GM10266 (cell line): Measurements from ENCODE around the gene OR2AT4.
"Not testable (repeated sequence)": the region's sequence is repeated elsewhere in the genome, so short reads cannot be mapped to it uniquely, and the experiment has no call there.

Experiments
- DNase-seq: peaks from one replicate; pipeline ENCODE4 v3.0.0; 2012; ENCODE audit errors: extremely low spot score
- TF ChIP-seq, protein P1 (sequence below): IDR thresholded peaks from 2 replicates; pipeline ENCODE4 v1.5.1; 2012; ENCODE audit warnings: mild to moderate bottlenecking, low read depth; ENCODE audit not compliant: control insufficient read depth, insufficient read depth; ENCODE audit errors: missing control alignments

Gene OR2AT4

DNA sequence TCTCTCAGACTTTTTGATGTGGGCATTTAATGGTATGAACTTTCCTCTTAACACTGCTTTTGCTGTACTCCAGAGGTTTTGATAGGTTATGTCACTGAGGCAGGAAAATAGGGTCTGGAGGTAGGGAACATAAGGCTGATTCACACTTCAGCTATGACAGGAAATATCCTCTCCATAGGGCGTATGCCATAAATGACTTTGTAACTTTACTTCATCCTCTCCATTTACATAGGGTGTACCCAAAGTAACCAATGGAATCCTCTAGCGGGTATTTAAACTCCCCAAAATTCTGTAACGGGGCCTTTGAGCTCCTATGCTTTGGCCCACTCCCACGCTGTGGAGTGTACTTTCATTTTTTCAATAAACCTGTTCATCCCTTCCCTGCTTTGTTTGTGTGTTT is 49.5 kb downstream of the OR2AT4 start:
- TF ChIP-seq, protein P1, sequence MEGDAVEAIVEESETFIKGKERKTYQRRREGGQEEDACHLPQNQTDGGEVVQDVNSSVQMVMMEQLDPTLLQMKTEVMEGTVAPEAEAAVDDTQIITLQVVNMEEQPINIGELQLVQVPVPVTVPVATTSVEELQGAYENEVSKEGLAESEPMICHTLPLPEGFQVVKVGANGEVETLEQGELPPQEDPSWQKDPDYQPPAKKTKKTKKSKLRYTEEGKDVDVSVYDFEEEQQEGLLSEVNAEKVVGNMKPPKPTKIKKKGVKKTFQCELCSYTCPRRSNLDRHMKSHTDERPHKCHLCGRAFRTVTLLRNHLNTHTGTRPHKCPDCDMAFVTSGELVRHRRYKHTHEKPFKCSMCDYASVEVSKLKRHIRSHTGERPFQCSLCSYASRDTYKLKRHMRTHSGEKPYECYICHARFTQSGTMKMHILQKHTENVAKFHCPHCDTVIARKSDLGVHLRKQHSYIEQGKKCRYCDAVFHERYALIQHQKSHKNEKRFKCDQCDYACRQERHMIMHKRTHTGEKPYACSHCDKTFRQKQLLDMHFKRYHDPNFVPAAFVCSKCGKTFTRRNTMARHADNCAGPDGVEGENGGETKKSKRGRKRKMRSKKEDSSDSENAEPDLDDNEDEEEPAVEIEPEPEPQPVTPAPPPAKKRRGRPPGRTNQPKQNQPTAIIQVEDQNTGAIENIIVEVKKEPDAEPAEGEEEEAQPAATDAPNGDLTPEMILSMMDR, result no peak
- DNase-seq, result no peak

DNA sequence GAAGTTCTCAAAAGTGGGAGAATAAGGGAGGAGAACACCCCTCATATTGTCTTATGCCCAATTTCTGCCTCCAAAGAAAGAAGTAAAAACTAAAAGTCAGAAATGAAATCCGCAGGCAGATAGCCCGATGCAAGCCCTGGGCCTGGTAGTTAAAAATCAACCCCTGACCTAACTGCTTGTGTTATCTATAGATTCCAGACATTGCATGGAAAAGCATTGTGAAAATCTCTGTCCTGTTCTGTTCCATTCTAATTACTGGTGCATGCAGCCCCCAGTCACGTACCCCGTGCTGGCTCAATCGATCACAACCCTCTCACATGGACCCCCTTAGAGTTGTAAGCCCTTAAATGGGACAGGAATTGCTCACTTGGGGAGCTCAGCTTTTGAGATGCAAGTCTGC is 50.0 kb downstream of the OR2AT4 start:
- not testable (repeated sequence) for DNase-seq

DNA sequence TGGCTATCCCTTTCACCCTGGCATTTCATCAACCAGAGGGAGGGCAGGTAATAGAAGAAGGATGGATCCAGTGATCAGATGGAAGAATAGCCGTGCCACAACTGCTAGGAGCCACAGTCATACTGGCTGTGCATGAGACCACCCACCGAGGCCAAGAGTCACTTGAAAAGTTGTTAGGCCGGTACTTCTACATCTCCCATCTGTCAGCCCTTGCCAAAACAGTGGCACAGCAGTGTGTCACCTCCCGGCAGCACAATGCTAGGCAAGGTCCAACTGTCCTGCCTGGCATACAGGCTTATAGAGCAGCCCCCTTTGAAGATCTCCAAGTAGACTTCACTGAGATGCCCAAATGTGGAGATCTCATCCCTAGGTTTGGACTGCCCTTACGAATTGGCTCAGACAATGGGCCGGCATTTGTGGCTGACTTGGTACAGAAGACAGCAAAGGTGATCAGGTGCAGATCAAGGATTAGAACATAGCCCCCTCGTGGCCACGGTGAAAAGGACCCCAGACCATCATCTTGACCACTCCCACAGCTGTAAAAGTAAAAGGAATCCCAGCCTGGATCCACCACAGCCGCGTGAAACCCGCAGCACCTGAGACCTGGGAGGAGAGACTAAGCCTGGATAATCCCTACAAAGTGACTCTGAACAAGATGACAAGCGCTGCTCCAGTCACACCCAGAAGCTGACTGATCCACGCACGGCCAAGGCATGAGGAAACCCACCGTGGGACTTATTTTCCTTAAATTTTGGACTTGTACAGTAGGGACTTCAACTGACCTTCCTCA is 52.1 kb downstream of the OR2AT4 start:
- not testable (repeated sequence) for DNase-seq

DNA sequence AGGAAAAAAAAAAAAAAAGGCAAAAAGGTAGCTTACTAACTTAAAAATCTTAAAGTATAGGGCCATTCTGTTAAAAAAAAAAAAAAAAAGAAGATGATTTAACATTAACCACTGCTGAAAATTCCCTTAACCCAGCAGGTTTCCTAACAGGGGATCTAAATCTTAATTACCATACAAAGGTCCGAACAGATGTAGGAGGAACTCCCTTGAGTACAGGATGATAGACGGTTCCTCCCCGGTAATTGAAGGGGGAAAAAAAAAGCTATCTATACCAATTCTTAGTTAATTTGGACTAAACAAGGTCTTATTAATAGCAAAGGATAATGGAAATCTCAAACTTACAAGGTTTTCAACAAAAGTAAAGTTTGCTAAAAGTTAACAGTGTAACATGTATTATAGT is 54.9 kb downstream of the OR2AT4 start:
- not testable (repeated sequence) for DNase-seq

DNA sequence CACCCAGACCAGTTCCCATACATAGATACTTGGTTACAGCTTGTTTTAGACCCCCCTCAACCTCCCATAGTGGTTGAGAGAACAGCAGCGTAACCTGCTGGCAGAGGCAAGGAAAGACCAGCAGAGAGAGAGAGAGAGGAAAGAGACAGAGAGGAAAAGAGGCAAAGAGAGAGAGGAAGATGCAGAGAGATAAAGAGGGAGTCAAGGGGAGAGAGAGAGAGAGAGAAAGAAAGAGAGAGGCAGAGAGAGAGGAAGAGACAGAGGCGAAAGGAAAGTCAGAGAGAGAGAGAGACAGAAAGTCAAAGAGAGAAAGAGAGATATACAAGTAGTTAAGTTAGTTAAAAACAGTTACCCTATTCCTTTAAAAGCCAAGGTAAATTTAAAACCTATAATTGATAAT is 55.4 kb downstream of the OR2AT4 start:
- DNase-seq, result no peak

DNA sequence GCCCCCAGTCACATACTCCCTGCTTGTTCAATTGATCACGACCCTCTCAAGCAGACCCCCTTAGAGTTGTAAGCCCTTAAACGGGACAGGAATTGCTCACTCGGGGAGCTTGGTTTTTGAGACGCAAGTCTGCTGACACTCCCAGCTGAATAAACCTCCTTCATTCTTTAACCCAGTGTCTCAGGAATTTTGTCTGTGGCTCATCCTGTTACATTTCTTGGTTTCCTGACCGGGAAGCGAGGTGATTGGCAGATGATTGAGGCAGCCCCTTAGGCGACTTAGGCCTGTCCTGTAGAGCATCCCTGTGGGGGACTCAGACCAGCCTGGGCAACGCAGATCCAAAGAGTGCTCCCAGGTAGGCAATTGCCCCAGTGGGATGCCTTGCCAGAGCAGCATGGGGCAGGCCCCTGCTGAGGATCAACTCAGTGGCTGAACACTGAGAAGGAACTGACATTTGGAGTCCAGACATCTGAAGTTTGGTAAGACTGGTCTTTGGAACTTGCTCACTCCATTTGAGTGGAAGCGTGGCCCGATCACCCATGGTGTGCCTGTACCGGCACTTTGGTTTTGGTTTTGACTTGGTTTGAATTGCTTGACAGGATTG is 56.4 kb downstream of the OR2AT4 start:
- DNase-seq, result no peak
- TF ChIP-seq, protein P1, result no peak

More for the DNA sequence above, 55.4 kb downstream of the OR2AT4 start:
- TF ChIP-seq, protein P1, result no peak

DNA sequence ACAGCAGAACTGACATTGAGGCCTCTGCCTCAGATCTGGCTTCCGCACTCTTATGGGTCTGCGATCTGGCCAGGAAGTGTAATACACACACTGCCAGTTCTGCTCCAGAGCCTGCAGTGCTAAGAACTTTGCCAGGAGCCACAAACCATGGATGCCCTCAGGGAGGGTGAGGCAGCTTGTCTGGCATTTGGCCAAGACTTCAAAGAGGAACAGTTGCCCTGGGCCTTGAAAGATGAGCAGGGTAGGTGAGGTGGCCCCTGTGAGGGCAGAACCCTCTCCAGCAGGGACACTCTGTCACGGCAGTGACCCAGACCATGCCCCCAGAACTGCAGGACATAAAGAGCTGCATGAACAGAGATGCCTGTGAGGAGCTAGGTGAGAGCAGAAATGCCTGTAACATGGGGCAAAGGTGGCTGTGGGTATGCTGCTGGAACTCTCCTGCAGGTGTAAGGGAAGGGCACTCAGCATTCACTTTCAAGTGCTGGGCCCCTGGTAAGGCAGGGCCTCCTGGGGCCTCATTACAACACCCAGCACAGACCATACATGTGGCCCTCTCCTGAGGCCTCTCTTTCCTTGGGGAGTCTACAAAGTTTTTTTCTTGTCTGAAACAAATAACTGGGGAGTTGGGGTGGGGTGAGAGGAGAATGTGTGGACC is 60.6 kb downstream of the OR2AT4 start:
- no peak for DNase-seq

DNA sequence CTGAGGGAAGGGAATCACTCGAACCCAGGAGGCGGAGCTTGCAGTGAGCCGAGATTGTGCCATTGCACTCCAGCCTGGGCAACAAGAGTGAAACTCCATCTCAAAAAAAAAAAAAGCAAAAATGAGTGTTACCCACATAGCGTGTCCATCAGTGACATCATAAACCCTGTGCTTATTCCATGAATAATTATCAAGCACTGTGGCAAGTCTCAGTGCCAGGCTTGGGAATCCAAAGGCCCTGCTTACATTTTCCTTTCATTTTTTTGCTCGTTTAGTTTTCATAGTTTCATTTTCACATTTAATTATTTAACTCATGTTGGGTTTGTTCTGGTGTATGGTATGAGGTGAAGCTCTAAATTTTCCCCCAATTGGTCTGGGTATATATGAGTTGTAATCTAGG is 61.4 kb downstream of the OR2AT4 start:
- DNase-seq, result no peak
- TF ChIP-seq, protein P1, result no peak

More for the DNA sequence above, 60.6 kb downstream of the OR2AT4 start:
- TF ChIP-seq, protein P1, result no peak

DNA sequence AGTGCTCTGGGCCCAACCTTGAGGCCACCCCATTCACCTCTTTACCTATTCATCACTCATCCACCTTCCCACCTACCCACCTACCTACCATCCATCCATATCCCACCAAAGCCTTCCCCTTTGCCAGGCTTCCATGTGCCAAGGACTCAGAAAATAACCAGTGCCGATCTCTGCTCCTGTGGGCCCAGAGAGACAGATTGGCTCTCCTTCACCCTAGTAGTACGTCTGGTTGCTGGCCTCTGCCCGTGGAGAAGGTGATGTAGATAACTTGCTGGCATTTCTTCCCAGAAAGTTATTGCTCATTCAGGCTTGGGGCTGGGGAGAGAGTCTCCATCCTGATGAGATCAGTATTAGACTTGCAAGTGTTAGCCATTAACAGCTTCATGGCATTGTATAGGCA is 62.8 kb downstream of the OR2AT4 start:
- TF ChIP-seq, protein P1, result no peak
- DNase-seq, result no peak
